HEK293 (cell line): Measurements from ENCODE around the gene NPPA.

ENCODE experiments used
- CTCF ChIA-PET: fragments of 350-600 bp; formaldehyde crosslinking; extraction: SDS; loops from one replicate; lab custom pipeline; 2021; ENCODE audit warnings: antibody characterized with exemption; lab: Yijun Ruan, JAX
- POLR2A ChIA-PET: fragments of 300-600 bp; formaldehyde crosslinking; extraction: SDS; loops from one replicate; lab custom pipeline; 2020; ENCODE audit warnings: antibody characterized with exemption, inconsistent platforms; lab: Yijun Ruan, JAX
- H3K27ac ChIP-seq: fragments of 200-500 bp; sonication (Bioruptor generic); 2 replicates; pipeline ENCODE4 v1.5.1; 2014; ENCODE audit warnings: low read depth, low read length, control low read depth, inconsistent platforms; ENCODE audit errors: extremely low read depth
- H3K36me3 ChIP-seq, 2 experiments: fragments of 200-500 bp in 1 of 2; sonication (Bioruptor generic) in 1 of 2; 1 replicate in 1 of 2; 2 replicates in 1 of 2; pipeline ENCODE4 v1.5.1; 2014 to 2017; ENCODE audit warnings: inconsistent platforms in 2 of 2, low read length in 2 of 2; ENCODE audit not compliant: control insufficient read depth in 2 of 2, insufficient read depth in 1 of 2
- H3K4me1 ChIP-seq: fragments of 200-500 bp; sonication (Bioruptor generic); 2 replicates; pipeline ENCODE4 v1.5.1; 2014; ENCODE audit warnings: mild to moderate bottlenecking, low read length, inconsistent platforms; ENCODE audit not compliant: control insufficient read depth, insufficient read depth
- H3K4me3 ChIP-seq: 2 replicates; pipeline ENCODE4 v1.5.1; 2011; ENCODE audit warnings: low read depth, mild to moderate bottlenecking, control low read depth, low read length, moderate library complexity
- H3K9me3 ChIP-seq: fragments of 200-500 bp; sonication (Bioruptor generic); 2 replicates; pipeline ENCODE4 v1.5.1; 2014; ENCODE audit warnings: low read depth, low read length, inconsistent platforms; ENCODE audit not compliant: control insufficient read depth, insufficient read depth
- GLIS2 ChIP-seq: fragments of 450-650 bp; formaldehyde crosslinking; IDR thresholded peaks from 2 replicates; pipeline ENCODE4 v1.5.1; 2016; ENCODE audit warnings: missing biosample characterization, missing genetic modification characterization
- HOXA7 ChIP-seq: sonication (generic); formaldehyde crosslinking; IDR thresholded peaks from 2 replicates; pipeline ENCODE4 v1.8.1; 2022; ENCODE audit warnings: missing genetic modification reagents, borderline replicate concordance
- OVOL3 ChIP-seq: fragments of 450-650 bp; formaldehyde crosslinking; IDR thresholded peaks from 2 replicates; pipeline ENCODE4 v1.5.1; 2016; ENCODE audit warnings: missing biosample characterization, missing genetic modification characterization
- PRDM1 ChIP-seq: fragments of 450-650 bp; formaldehyde crosslinking; IDR thresholded peaks from 2 replicates; pipeline ENCODE4; 2016; ENCODE audit warnings: missing biosample characterization, missing genetic modification characterization
- SCRT1 ChIP-seq: fragments of 450-650 bp; formaldehyde crosslinking; IDR thresholded peaks from 2 replicates; pipeline ENCODE4 v1.5.1; 2016; ENCODE audit warnings: missing biosample characterization, missing genetic modification characterization, borderline replicate concordance
- ZFP69B ChIP-seq: fragments of 450-650 bp; formaldehyde crosslinking; IDR thresholded peaks from 2 replicates; pipeline ENCODE4 v1.5.1; 2016; ENCODE audit warnings: missing biosample characterization, missing genetic modification characterization
- ZNF223 ChIP-seq: fragments of 450-650 bp; formaldehyde crosslinking; IDR thresholded peaks from 2 replicates; pipeline ENCODE4 v1.5.1; 2016; ENCODE audit warnings: missing biosample characterization, missing genetic modification characterization
- ZNF23 ChIP-seq: fragments of 450-650 bp; formaldehyde crosslinking; IDR thresholded peaks from 2 replicates; pipeline ENCODE4 v1.5.1; 2016; ENCODE audit warnings: missing biosample characterization, missing genetic modification characterization, borderline replicate concordance
- ZNF24 ChIP-seq: fragments of 450-650 bp; formaldehyde crosslinking; IDR thresholded peaks from 2 replicates; pipeline ENCODE4 v1.5.1; 2016; ENCODE audit warnings: missing biosample characterization, missing genetic modification characterization
- ZNF266 ChIP-seq: fragments of 450-650 bp; formaldehyde crosslinking; IDR thresholded peaks from 2 replicates; pipeline ENCODE4 v1.5.1; 2016; ENCODE audit warnings: missing biosample characterization, missing genetic modification characterization, low read depth
- ZNF302 ChIP-seq: fragments of 450-650 bp; formaldehyde crosslinking; IDR thresholded peaks from 2 replicates; pipeline ENCODE4 v1.5.1; 2016; ENCODE audit warnings: missing biosample characterization, missing genetic modification characterization, low read depth
- ZNF354C ChIP-seq: fragments of 450-650 bp; formaldehyde crosslinking; IDR thresholded peaks from 2 replicates; pipeline ENCODE4 v1.5.1; 2016; ENCODE audit warnings: missing biosample characterization, missing genetic modification characterization, low read depth, borderline replicate concordance
- ZNF416 ChIP-seq: fragments of 450-650 bp; formaldehyde crosslinking; IDR thresholded peaks from 2 replicates; pipeline ENCODE4 v1.5.1; 2016; ENCODE audit warnings: missing biosample characterization, missing genetic modification characterization
- ZNF433 ChIP-seq: fragments of 450-650 bp; formaldehyde crosslinking; IDR thresholded peaks from 2 replicates; pipeline ENCODE4 v1.5.1; 2016; ENCODE audit warnings: missing biosample characterization, missing genetic modification characterization, low read depth
- ZNF521 ChIP-seq: fragments of 450-650 bp; formaldehyde crosslinking; IDR thresholded peaks from 2 replicates; pipeline ENCODE4 v1.5.1; 2017; ENCODE audit warnings: missing biosample characterization, mild to moderate bottlenecking, missing genetic modification characterization
- ZNF549 ChIP-seq: fragments of 450-650 bp; IDR thresholded peaks from 2 replicates; pipeline ENCODE4 v1.5.1; 2018; ENCODE audit warnings: missing biosample characterization, missing genetic modification characterization, mild to moderate bottlenecking, inconsistent platforms, moderate library complexity
- ZNF571 ChIP-seq: fragments of 450-650 bp; formaldehyde crosslinking; IDR thresholded peaks from 2 replicates; pipeline ENCODE4 v1.5.0; 2017; ENCODE audit warnings: missing biosample characterization, missing genetic modification characterization
- ZNF600 ChIP-seq: fragments of 450-650 bp; formaldehyde crosslinking; IDR thresholded peaks from 2 replicates; pipeline ENCODE4 v1.5.1; 2016; ENCODE audit warnings: missing biosample characterization, missing genetic modification characterization
- ZNF610 ChIP-seq: fragments of 450-650 bp; formaldehyde crosslinking; IDR thresholded peaks from 2 replicates; pipeline ENCODE4 v1.5.1; 2016; ENCODE audit warnings: missing biosample characterization, missing genetic modification characterization, borderline replicate concordance
- ZNF624 ChIP-seq: fragments of 450-650 bp; formaldehyde crosslinking; IDR thresholded peaks from 2 replicates; pipeline ENCODE4 v1.5.1; 2017; ENCODE audit warnings: missing biosample characterization, missing genetic modification characterization
- ZNF660 ChIP-seq: fragments of 450-650 bp; IDR thresholded peaks from 2 replicates; pipeline ENCODE4 v1.5.1; 2018; ENCODE audit warnings: missing biosample characterization, mild to moderate bottlenecking, missing genetic modification characterization
- ZNF670 ChIP-seq: fragments of 450-650 bp; formaldehyde crosslinking; IDR thresholded peaks from 2 replicates; pipeline ENCODE4 v1.5.1; 2016; ENCODE audit warnings: missing biosample characterization, missing genetic modification characterization, low read depth
- TF ChIP-seq, protein P1 (sequence below): fragments of 450-650 bp; formaldehyde crosslinking; IDR thresholded peaks from 2 replicates; pipeline ENCODE4 v1.5.1; 2016; ENCODE audit warnings: missing biosample characterization, missing genetic modification characterization, low read depth
- TF ChIP-seq, protein P2 (sequence below): fragments of 450-650 bp; formaldehyde crosslinking; IDR thresholded peaks from 2 replicates; pipeline ENCODE4 v1.5.1; 2017; ENCODE audit warnings: missing biosample characterization, missing genetic modification characterization
- TF ChIP-seq, protein P3 (sequence below): fragments of 450-650 bp; formaldehyde crosslinking; IDR thresholded peaks from 2 replicates; pipeline ENCODE4 v1.5.1; 2016; ENCODE audit warnings: missing biosample characterization, missing genetic modification characterization
- TF ChIP-seq, protein P4 (sequence below): fragments of 450-650 bp; formaldehyde crosslinking; conservative IDR thresholded peaks from 2 replicates; pipeline ENCODE4 v1.5.1; 2016; ENCODE audit warnings: low read depth, missing biosample characterization, missing genetic modification characterization
- TF ChIP-seq, protein P5 (sequence below): fragments of 450-650 bp; formaldehyde crosslinking; IDR thresholded peaks from 2 replicates; pipeline ENCODE4 v1.5.1; 2016; ENCODE audit warnings: missing biosample characterization, missing genetic modification characterization

NPPA gene

DNA sequence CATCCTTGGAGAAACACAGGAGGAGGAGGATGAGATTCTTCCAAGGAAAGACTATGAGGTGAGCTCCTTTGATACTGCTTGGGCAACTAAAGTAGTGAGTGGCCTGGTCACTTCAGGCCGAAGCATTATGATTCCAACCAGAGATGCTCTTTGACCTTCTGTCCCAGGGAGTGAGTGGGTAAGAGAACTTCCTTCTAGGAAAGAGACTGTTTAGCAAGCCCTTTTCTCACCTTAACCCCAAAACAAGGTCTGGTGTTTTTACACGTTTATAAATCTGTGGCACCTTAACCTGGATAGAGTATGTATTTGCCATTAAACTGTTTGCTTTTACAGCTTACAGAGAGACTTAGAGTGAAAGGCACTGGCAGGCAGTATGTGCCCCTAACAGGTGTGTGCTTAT is 40.5 kb downstream of the NPPA start (continued):
- TF ChIP-seq ZNF223 (no peak), HOXA7 (CRISPR knock-in tag) (no peak), ZNF670 (tag by site-specific recombination) (no peak), ZNF354C (tag by site-specific recombination) (no peak), SCRT1 (no peak), ZNF660 (tag by site-specific recombination) (no peak)
- TF ChIP-seq, protein P1, sequence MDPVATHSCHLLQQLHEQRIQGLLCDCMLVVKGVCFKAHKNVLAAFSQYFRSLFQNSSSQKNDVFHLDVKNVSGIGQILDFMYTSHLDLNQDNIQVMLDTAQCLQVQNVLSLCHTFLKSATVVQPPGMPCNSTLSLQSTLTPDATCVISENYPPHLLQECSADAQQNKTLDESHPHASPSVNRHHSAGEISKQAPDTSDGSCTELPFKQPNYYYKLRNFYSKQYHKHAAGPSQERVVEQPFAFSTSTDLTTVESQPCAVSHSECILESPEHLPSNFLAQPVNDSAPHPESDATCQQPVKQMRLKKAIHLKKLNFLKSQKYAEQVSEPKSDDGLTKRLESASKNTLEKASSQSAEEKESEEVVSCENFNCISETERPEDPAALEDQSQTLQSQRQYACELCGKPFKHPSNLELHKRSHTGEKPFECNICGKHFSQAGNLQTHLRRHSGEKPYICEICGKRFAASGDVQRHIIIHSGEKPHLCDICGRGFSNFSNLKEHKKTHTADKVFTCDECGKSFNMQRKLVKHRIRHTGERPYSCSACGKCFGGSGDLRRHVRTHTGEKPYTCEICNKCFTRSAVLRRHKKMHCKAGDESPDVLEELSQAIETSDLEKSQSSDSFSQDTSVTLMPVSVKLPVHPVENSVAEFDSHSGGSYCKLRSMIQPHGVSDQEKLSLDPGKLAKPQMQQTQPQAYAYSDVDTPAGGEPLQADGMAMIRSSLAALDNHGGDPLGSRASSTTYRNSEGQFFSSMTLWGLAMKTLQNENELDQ (tag by site-specific recombination), result no peak
- TF ChIP-seq, protein P2, sequence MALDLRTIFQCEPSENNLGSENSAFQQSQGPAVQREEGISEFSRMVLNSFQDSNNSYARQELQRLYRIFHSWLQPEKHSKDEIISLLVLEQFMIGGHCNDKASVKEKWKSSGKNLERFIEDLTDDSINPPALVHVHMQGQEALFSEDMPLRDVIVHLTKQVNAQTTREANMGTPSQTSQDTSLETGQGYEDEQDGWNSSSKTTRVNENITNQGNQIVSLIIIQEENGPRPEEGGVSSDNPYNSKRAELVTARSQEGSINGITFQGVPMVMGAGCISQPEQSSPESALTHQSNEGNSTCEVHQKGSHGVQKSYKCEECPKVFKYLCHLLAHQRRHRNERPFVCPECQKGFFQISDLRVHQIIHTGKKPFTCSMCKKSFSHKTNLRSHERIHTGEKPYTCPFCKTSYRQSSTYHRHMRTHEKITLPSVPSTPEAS (tag by site-specific recombination), result no peak
- TF ChIP-seq, protein P3, sequence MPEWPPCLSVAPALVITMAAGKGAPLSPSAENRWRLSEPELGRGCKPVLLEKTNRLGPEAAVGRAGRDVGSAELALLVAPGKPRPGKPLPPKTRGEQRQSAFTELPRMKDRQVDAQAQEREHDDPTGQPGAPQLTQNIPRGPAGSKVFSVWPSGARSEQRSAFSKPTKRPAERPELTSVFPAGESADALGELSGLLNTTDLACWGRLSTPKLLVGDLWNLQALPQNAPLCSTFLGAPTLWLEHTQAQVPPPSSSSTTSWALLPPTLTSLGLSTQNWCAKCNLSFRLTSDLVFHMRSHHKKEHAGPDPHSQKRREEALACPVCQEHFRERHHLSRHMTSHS (tag by site-specific recombination), result no peak
- TF ChIP-seq, protein P4, sequence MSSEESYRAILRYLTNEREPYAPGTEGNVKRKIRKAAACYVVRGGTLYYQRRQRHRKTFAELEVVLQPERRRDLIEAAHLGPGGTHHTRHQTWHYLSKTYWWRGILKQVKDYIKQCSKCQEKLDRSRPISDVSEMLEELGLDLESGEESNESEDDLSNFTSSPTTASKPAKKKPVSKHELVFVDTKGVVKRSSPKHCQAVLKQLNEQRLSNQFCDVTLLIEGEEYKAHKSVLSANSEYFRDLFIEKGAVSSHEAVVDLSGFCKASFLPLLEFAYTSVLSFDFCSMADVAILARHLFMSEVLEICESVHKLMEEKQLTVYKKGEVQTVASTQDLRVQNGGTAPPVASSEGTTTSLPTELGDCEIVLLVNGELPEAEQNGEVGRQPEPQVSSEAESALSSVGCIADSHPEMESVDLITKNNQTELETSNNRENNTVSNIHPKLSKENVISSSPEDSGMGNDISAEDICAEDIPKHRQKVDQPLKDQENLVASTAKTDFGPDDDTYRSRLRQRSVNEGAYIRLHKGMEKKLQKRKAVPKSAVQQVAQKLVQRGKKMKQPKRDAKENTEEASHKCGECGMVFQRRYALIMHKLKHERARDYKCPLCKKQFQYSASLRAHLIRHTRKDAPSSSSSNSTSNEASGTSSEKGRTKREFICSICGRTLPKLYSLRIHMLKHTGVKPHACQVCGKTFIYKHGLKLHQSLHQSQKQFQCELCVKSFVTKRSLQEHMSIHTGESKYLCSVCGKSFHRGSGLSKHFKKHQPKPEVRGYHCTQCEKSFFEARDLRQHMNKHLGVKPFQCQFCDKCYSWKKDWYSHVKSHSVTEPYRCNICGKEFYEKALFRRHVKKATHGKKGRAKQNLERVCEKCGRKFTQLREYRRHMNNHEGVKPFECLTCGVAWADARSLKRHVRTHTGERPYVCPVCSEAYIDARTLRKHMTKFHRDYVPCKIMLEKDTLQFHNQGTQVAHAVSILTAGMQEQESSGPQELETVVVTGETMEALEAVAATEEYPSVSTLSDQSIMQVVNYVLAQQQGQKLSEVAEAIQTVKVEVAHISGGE, result no peak

DNA sequence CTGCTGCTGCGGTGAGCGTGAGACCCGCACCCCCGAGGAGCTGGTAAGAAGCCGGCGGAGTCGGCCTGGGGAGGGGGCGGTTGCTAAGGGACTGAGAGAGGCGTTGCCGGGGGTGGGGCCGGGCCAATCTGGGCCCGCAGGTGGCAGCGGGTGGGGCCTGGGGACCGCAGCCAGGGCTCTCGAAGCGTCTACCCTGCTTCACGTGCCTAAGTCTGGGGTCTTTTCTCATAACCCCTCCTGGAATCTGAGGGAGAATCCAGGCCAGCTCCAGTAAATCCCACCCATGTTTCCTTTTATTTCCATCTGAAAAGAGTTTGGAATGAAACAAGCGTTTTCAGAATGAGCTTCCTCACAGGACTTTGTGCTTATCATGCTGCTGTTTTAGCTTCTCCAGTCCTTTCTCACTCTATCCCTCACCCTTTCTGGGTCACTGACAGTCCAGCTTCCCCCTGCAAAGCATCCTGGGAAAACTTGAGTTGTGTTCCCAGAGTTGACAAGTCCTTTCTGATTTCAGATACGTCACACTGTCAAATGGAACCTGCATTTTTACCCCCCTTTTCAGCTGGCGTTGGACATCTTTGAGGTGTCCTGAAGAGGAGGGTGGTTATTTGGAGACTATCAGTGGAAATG is 41.2 kb downstream of the NPPA start:
- 0 out of 2 replicates have a peak overlapping the region, but pooled peaks have one; percentile 5 for H3K27ac ChIP-seq
- peaks cover 4 to 56% of the 10 kb centered on the region in 2 experiments for H3K36me3 ChIP-seq
- no peaks in the 10 kb centered on the region for H3K9me3 ChIP-seq
- peaks cover 4% of the 10 kb centered on the region for H3K4me1 ChIP-seq
- peak overlapping the region; percentile 97 for H3K4me3 ChIP-seq
- ChIA-PET CTCF (interaction anchor here (0.6 to 0.7 kb wide), 3 partner anchors 22 to 423 kb away, joined by 3 to 5 read pairs (median 4); no protein-coding TSS in a partner anchor), POLR2A (interaction anchor here (0.6 to 1.6 kb wide), 11 partner anchors 8 to 142 kb away, joined by 3 to 8 read pairs (median 4); no protein-coding TSS in a partner anchor)
- TF ChIP-seq ZFP69B (tag by site-specific recombination) (peak; percentile 90), ZNF610 (0 out of 2 replicates have a peak, but pooled peaks have one; percentile 5), PRDM1 (tag by site-specific recombination) (no peak), ZNF549 (tag by site-specific recombination) (no peak), ZNF624 (tag by site-specific recombination) (no peak), ZNF521 (no peak), ZNF266 (tag by site-specific recombination) (no peak), ZNF302 (no peak), ZNF24 (0 out of 2 replicates have a peak, but pooled peaks have one; percentile 8), OVOL3 (tag by site-specific recombination) (no peak), ZNF416 (tag by site-specific recombination) (no peak), ZNF23 (tag by site-specific recombination) (no peak), HOXA7 (CRISPR knock-in tag) (no peak), GLIS2 (no peak; the same call in none of the 2 replicates), ZNF600 (tag by site-specific recombination) (no peak), ZNF571 (tag by site-specific recombination) (no peak), ZNF433 (no peak)
- TF ChIP-seq, protein P5, sequence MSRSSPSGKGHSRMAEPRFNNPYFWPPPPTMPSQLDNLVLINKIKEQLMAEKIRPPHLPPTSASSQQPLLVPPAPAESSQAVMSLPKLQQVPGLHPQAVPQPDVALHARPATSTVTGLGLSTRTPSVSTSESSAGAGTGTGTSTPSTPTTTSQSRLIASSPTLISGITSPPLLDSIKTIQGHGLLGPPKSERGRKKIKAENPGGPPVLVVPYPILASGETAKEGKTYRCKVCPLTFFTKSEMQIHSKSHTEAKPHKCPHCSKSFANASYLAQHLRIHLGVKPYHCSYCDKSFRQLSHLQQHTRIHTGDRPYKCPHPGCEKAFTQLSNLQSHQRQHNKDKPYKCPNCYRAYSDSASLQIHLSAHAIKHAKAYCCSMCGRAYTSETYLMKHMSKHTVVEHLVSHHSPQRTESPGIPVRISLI (tag by site-specific recombination), result no peak
